NCI-H128 (cell line): Measurements from ENCODE around the gene RTCA.
"Not testable (repeated sequence)": the region's sequence is repeated elsewhere in the genome, so short reads cannot be mapped to it uniquely, and the experiment has no call there.

Source experiments
- DNase-seq: peaks from one replicate; lab custom pipeline; 2025; ENCODE audit not compliant: unreplicated experiment; lab: John Stamatoyannopoulos, UW

Gene RTCA

GRCh38 chr1:100265931-100266740 is at the start of gene RTCA:
RTCA (plus strand) TSS chr1:100266216; CDS start chr1:100266376, 160 bp downstream.
- DNase-seq, result peak; percentile 95

- DNase-seq, result no peak
Observed at GRCh38 chr1:100217834-100218233, 48.2 kb upstream of the RTCA start.

- DNase-seq, result no peak
Observed at GRCh38 chr1:100219457-100219856, 46.6 kb upstream of the RTCA start.

GRCh38 chr1:100219883-100220282 is 46.1 kb upstream of the RTCA start:
- DNase-seq, result no peak

GRCh38 chr1:100222428-100222827 is 43.6 kb upstream of the RTCA start:
- no peak for DNase-seq

GRCh38 chr1:100229681-100230443 is 36.2 kb upstream of the RTCA start:
- no peak for DNase-seq

- DNase-seq, result no peak
Observed at GRCh38 chr1:100230765-100231164, 35.3 kb upstream of the RTCA start.

GRCh38 chr1:100231721-100232120 is 34.3 kb upstream of the RTCA start:
- DNase-seq, result no peak

GRCh38 chr1:100232156-100232555 is 33.9 kb upstream of the RTCA start:
- DNase-seq, result no peak

GRCh38 chr1:100233566-100233965 is 32.5 kb upstream of the RTCA start:
- not testable (repeated sequence) for DNase-seq

- no peak for DNase-seq
Observed at GRCh38 chr1:100234432-100234831, 31.6 kb upstream of the RTCA start.

- no peak for DNase-seq
Observed at GRCh38 chr1:100237091-100237490, 28.9 kb upstream of the RTCA start.

GRCh38 chr1:100239961-100240360 is 26.1 kb upstream of the RTCA start:
- DNase-seq, result no peak

GRCh38 chr1:100240631-100241030 is 25.4 kb upstream of the RTCA start:
- no peak for DNase-seq

- DNase-seq, result no peak
Observed at GRCh38 chr1:100246738-100247137, 19.3 kb upstream of the RTCA start.

- no peak for DNase-seq
Observed at GRCh38 chr1:100249155-100249536, 16.9 kb upstream of the RTCA start.

- peak; percentile 88 for DNase-seq
Observed at GRCh38 chr1:100249537-100250257, 16.3 kb upstream of the RTCA start, which contains the start of gene DBT. DBT (minus strand) TSS chr1:100249834; CDS start chr1:100249820, 14 bp downstream.

- no peak for DNase-seq
Observed at GRCh38 chr1:100250264-100250663, 15.8 kb upstream of the RTCA start.

GRCh38 chr1:100250807-100251206 is 15.2 kb upstream of the RTCA start:
- DNase-seq, result no peak

- DNase-seq, result no peak
Observed at GRCh38 chr1:100252901-100253300, 13.1 kb upstream of the RTCA start.

- DNase-seq, result no peak
Observed at GRCh38 chr1:100253552-100253951, 12.5 kb upstream of the RTCA start.
